Epidermal melanocyte (primary cell): ENCODE data around the gene S100B.
"Not testable (repeated sequence)": the region's sequence is repeated elsewhere in the genome, so short reads cannot be mapped to it uniquely, and the experiment has no call there.

Experiments
- DNase-seq: peaks from one replicate; pipeline ENCODE4 v3.0.0; 2011; ENCODE audit warnings: low spot score; ENCODE audit not compliant: insufficient read length

Gene S100B

GRCh38 chr21:46604975-46605766, at the start of gene S100B:
Gene S100B (minus strand): TSS chr21:46605082. CDS start chr21:46602415, 2,667 bp downstream.
- peak; percentile 70 for DNase-seq

GRCh38 chr21:46651121-46651520, 46.2 kb upstream of the S100B start:
- no peak for DNase-seq

- DNase-seq, result no peak
Observed at GRCh38 chr21:46650476-46651098, 45.7 kb upstream of the S100B start.

GRCh38 chr21:46649356-46649755, 44.5 kb upstream of the S100B start:
- DNase-seq, result no peak

- no peak for DNase-seq
Observed at GRCh38 chr21:46648539-46648938, 43.7 kb upstream of the S100B start.

GRCh38 chr21:46646541-46647154, 41.8 kb upstream of the S100B start:
- DNase-seq, result no peak

- no peak for DNase-seq
Observed at GRCh38 chr21:46645840-46646239, 41.0 kb upstream of the S100B start.

- DNase-seq, result no peak
Observed at GRCh38 chr21:46643379-46644177, 38.7 kb upstream of the S100B start.

- DNase-seq, result no peak
Observed at GRCh38 chr21:46641656-46642055, 36.8 kb upstream of the S100B start.

GRCh38 chr21:46639489-46640386, 34.9 kb upstream of the S100B start:
- peak; percentile 28 for DNase-seq

- no peak for DNase-seq
Observed at GRCh38 chr21:46637952-46638746, 33.3 kb upstream of the S100B start.

GRCh38 chr21:46636550-46637285, 31.8 kb upstream of the S100B start:
- no peak for DNase-seq

GRCh38 chr21:46636181-46636512, 31.3 kb upstream of the S100B start:
- no peak for DNase-seq

- DNase-seq, result peak; percentile 99
Observed at GRCh38 chr21:46635324-46636180, 30.7 kb upstream of the S100B start, which contains the start of gene PRMT2. Gene PRMT2 (plus strand): TSS chr21:46635674. CDS start chr21:46636952, 1,278 bp downstream.

GRCh38 chr21:46634966-46635323, 30.1 kb upstream of the S100B start:
- DNase-seq, result peak; percentile 71

GRCh38 chr21:46634427-46634826, 29.5 kb upstream of the S100B start:
- no peak for DNase-seq

- DNase-seq, result no peak
Observed at GRCh38 chr21:46633566-46633965, 28.7 kb upstream of the S100B start.

GRCh38 chr21:46630915-46631314, 26.0 kb upstream of the S100B start:
- not testable (repeated sequence) for DNase-seq
